ENCODE data around the gene HSPB1.
"Not testable (repeated sequence)": the region's sequence is repeated elsewhere in the genome, so short reads cannot be mapped to it uniquely, and the experiment has no call there.

The HSPB1 gene

GRCh38 chr7:76335417-76335816 is 32.9 kb downstream of the HSPB1 start:
- not testable (repeated sequence) for DNase-seq

GRCh38 chr7:76336094-76336493 is 33.6 kb downstream of the HSPB1 start:
- no peak for DNase-seq

- no peak for DNase-seq
Observed at GRCh38 chr7:76337147-76337546, 34.7 kb downstream of the HSPB1 start.

GRCh38 chr7:76338298-76339084 is 36.0 kb downstream of the HSPB1 start:
- no peak for DNase-seq

GRCh38 chr7:76340617-76341131 is 38.2 kb downstream of the HSPB1 start:
- DNase-seq, result no peak

- DNase-seq, result no peak
Observed at GRCh38 chr7:76342222-76342621, 39.7 kb downstream of the HSPB1 start.

- no peak for DNase-seq
Observed at GRCh38 chr7:76343294-76343930, 40.9 kb downstream of the HSPB1 start.

- DNase-seq, result no peak
Observed at GRCh38 chr7:76343931-76344321, 41.5 kb downstream of the HSPB1 start.

- DNase-seq, result peak in 1 of 2 experiments; percentile 24
Observed at GRCh38 chr7:76346097-76346496, 43.6 kb downstream of the HSPB1 start.

GRCh38 chr7:76346778-76347177 is 44.3 kb downstream of the HSPB1 start:
- DNase-seq, result no peak

- no peak for DNase-seq
Observed at GRCh38 chr7:76347710-76348109, 45.2 kb downstream of the HSPB1 start.

GRCh38 chr7:76349313-76349885 is 46.9 kb downstream of the HSPB1 start:
- no peak for DNase-seq

GRCh38 chr7:76351372-76351771 is 48.9 kb downstream of the HSPB1 start:
- no peak for DNase-seq

- no peak for DNase-seq
Observed at GRCh38 chr7:76352193-76352592, 49.7 kb downstream of the HSPB1 start.

- no peak for DNase-seq
Observed at GRCh38 chr7:76353744-76354143, 51.3 kb downstream of the HSPB1 start.

Data from NCI-H2081 (cell line).